Uterus (tissue), 2 donors: ENCODE measurements around the gene DNAJC6.

Source experiments
- CTCF ChIP-seq, 4 experiments: fragments of 200-600 bp in 2 of 4; fragments of 450-650 bp in 2 of 4; sonication (generic) in 2 of 4; IDR thresholded peaks; one replicate each; pipeline ENCODE4 v1.5.1; 2016 to 2019; ENCODE audit warnings: antibody characterized with exemption in 4 of 4, mild to moderate bottlenecking in 2 of 4, moderate library complexity in 1 of 4
- POLR2A ChIP-seq, 2 donors: fragments of 450-650 bp; IDR thresholded peaks; one replicate each; pipeline ENCODE4 v1.6.1; 2016; ENCODE audit warnings: antibody characterized with exemption in 2 of 2, mild to moderate bottlenecking in 1 of 2, moderate library complexity in 1 of 2

- no peak for TF ChIP-seq POLR2A (IDR thresholded peaks at IDR 0.05)
- no peak for TF ChIP-seq CTCF (IDR thresholded peaks at IDR 0.05)
Observed at GRCh38 chr1:65441464-65441863, 132.1 kb downstream of the DNAJC6 start.
